T-cell (primary cell): ENCODE measurements around the gene VWA5A. TPM values are rescaled to one million over a fixed set of nuclear protein-coding genes. Genes with fewer than 3 reads are reported as not detected.

ENCODE experiments used
- ATAC-seq, 4 experiments: fragments of 200-7000 bp in 3 of 4; fragments of 150-1000 bp in 1 of 4; cut with Tn5 transposase; replicated peaks in 1 of 4; 1 replicate in 3 of 4; 2 replicates in 1 of 4; pipeline ENCODE4 v1.10.0; 2021; ENCODE audit warnings: moderate library complexity in 3 of 4, mild to moderate bottlenecking in 2 of 4, moderate number of reproducible peaks in 1 of 4
- CTCF ChIA-PET, 2 donors: fragments of 300-600 bp; sonication (Branson Sonifier 250); formaldehyde crosslinking; loops; one replicate each; lab custom pipeline; 2022; ENCODE audit warnings: antibody characterized with exemption in 2 of 2; lab: Charles Lee
- POLR2A ChIA-PET, 2 donors: fragments of 300-600 bp; sonication (Branson Sonifier 250); formaldehyde crosslinking; loops; one replicate each; lab custom pipeline; 2022; ENCODE audit warnings: antibody characterized with exemption in 2 of 2; lab: Charles Lee
- DNase-seq, 35 experiments: peaks; one replicate each; pipeline versions ENCODE4 v3.0.0 to v3.0.0-alpha.2; 2013 to 2023
- H3K27ac ChIP-seq: one replicate; pipeline ENCODE4 v1.5.1; 2013; ENCODE audit warnings: low read length
- H3K27me3 ChIP-seq, 2 experiments: replicated peaks in 1 of 2; 1 replicate in 1 of 2; 2 replicates in 1 of 2; pipeline versions ENCODE4 v1.6.1 to v1.7.0; 2013; ENCODE audit warnings: low read length in 1 of 2, mixed read lengths in 1 of 2; ENCODE audit not compliant: control insufficient read depth in 2 of 2, insufficient read depth in 2 of 2; ENCODE audit errors: extremely low read depth in 1 of 2
- H3K36me3 ChIP-seq, 2 donors: 1 replicate in 1 of 2; 2 replicates in 1 of 2; pipeline versions ENCODE4 v1.6.1 to v1.7.0; 2013; ENCODE audit warnings: low read length in 1 of 2; ENCODE audit not compliant: control insufficient read depth in 2 of 2, insufficient read depth in 1 of 2; ENCODE audit errors: extremely low read depth in 1 of 2
- H3K4me1 ChIP-seq, 2 experiments: 1 replicate in 1 of 2; 2 replicates in 1 of 2; pipeline versions ENCODE4 v1.6.1 to v1.7.0; 2013; ENCODE audit warnings: low read length in 2 of 2, mixed read lengths in 1 of 2; ENCODE audit not compliant: insufficient read depth in 2 of 2, control insufficient read depth in 1 of 2; ENCODE audit errors: extremely low read depth in 1 of 2
- H3K4me3 ChIP-seq, 2 donors: 1 replicate in 1 of 2; 2 replicates in 1 of 2; pipeline versions ENCODE4 v1.5.1 to v1.7.0; 2013; ENCODE audit warnings: mild to moderate bottlenecking in 2 of 2, low read length in 1 of 2, moderate library complexity in 1 of 2; ENCODE audit not compliant: control insufficient read depth in 1 of 2; ENCODE audit errors: extremely low read depth in 1 of 2
- H3K9me3 ChIP-seq: 2 replicates; pipeline ENCODE4 v1.7.0; 2013
- H3K27ac Mint-ChIP-seq, 2 donors: one replicate each; pipeline ENCODE4 v1.8.0; 2020 to 2021; ENCODE audit warnings: mild to moderate bottlenecking in 2 of 2, mixed read lengths in 2 of 2
- H3K27me3 Mint-ChIP-seq, 2 donors: one replicate each; pipeline ENCODE4 v1.8.0; 2021 to 2022; ENCODE audit warnings: mixed read lengths in 2 of 2
- H3K36me3 Mint-ChIP-seq: one replicate; pipeline ENCODE4 v1.8.0; 2021; ENCODE audit warnings: mixed read lengths
- H3K4me1 Mint-ChIP-seq, 3 donors: one replicate each; pipeline ENCODE4 v1.8.0; 2020 to 2022; ENCODE audit warnings: mixed read lengths in 3 of 3, mild to moderate bottlenecking in 1 of 3
- H3K4me3 Mint-ChIP-seq, 3 donors: one replicate each; pipeline ENCODE4 v1.8.0; 2020 to 2022; ENCODE audit warnings: mild to moderate bottlenecking in 3 of 3, mixed read lengths in 3 of 3, moderate library complexity in 3 of 3
- H3K9me3 Mint-ChIP-seq, 3 donors: one replicate each; pipeline ENCODE4 v1.8.0; 2020 to 2022; ENCODE audit warnings: mixed read lengths in 3 of 3
- WGBS: methylation state at CpG from one replicate; pipeline ENCODE4 v1.1.5; 2013; ENCODE audit warnings: missing lambda C conversion rate; ENCODE audit not compliant: insufficient coverage; 5-methylcytosine and 5-hydroxymethylcytosine counted together
- total RNA-seq, 35 experiments: library from RNA in 6 of 35; stranded (reverse) in 6 of 35; fragments of 120-200 nt in 1 of 35; gene quantifications; one replicate each; pipeline versions ENCODE4 v1.2.1 to v1.2.4 and lab custom pipeline; 2013 to 2026

The VWA5A gene
- total RNA-seq, 5 donors from 2014 or later (not counting 1 experiment from before 2014, with no cell fraction given) = 5.6 to 10.0 (median 7.6) TPM

- Mint-ChIP-seq H3K36me3 (no peaks in the 10 kb centered on the region), H3K27me3 (peaks cover 0 to 7% of the 10 kb centered on the region in 2 donors), H3K27ac (no peak overlapping the region), H3K4me1 (no peaks in the 10 kb centered on the region), H3K9me3 (no peaks in the 10 kb centered on the region), H3K4me3 (no peak overlapping the region)
- H3K27me3 ChIP-seq = no peaks in the 10 kb centered on the region
- H3K4me3 ChIP-seq = no peak overlapping the region
- no peaks in the 10 kb centered on the region for H3K4me1 ChIP-seq
- ChIA-PET POLR2A (interaction anchor here in 1 of 2 donors (0.6 kb wide), 1 partner anchor 331 kb away, joined by 3 read pairs; no protein-coding TSS in a partner anchor), CTCF (no interaction called here)
- WGBS = no CpG with 5 or more reads among the region's 3 CpGs
- DNase-seq (no peak), ATAC-seq (no peak)
- no peaks in the 10 kb centered on the region for H3K36me3 ChIP-seq
- H3K9me3 ChIP-seq = no peaks in the 10 kb centered on the region
- no peak overlapping the region for H3K27ac ChIP-seq
Measured at GRCh38 chr11:124152770-124153407, 37.6 kb downstream of the VWA5A start.

GRCh38 chr11:124153821-124154220 is 38.6 kb downstream of the VWA5A start:
- Histone ChIP-seq H3K9me3 (no peaks in the 10 kb centered on the region), H3K4me3 (no peak overlapping the region), H3K27ac (no peak overlapping the region), H3K36me3 (no peaks in the 10 kb centered on the region), H3K27me3 (no peaks in the 10 kb centered on the region), H3K4me1 (no peaks in the 10 kb centered on the region)
- no peaks in the 10 kb centered on the region for H3K9me3 Mint-ChIP-seq
- no peak for DNase-seq
- H3K4me1 Mint-ChIP-seq = no peaks in the 10 kb centered on the region
- no CpG with 5 or more reads among the region's 2 CpGs for WGBS
- ChIA-PET POLR2A (no interaction called here), CTCF (interaction anchor here in 1 of 2 donors (1.0 kb wide), 1 partner anchor 577 kb away, joined by 3 read pairs; no protein-coding TSS in a partner anchor)
- no peak for ATAC-seq
- H3K36me3 Mint-ChIP-seq = no peaks in the 10 kb centered on the region
- peaks cover 0 to 13% of the 10 kb centered on the region in 2 donors for H3K27me3 Mint-ChIP-seq
- H3K27ac Mint-ChIP-seq = no peak overlapping the region
- no peak overlapping the region for H3K4me3 Mint-ChIP-seq

GRCh38 chr11:124159481-124159880 is 44.2 kb downstream of the VWA5A start:
- ATAC-seq (no peak), DNase-seq (no peak)
- Mint-ChIP-seq H3K36me3 (no peaks in the 10 kb centered on the region), H3K27ac (no peak overlapping the region), H3K4me1 (no peaks in the 10 kb centered on the region), H3K27me3 (peaks cover 3 to 17% of the 10 kb centered on the region in 2 donors), H3K4me3 (no peak overlapping the region), H3K9me3 (peaks cover 0 to 5% (median 0%) of the 10 kb centered on the region in 3 donors)
- Histone ChIP-seq H3K4me1 (no peaks in the 10 kb centered on the region), H3K9me3 (no peaks in the 10 kb centered on the region), H3K27ac (no peak overlapping the region), H3K4me3 (no peak overlapping the region), H3K36me3 (no peaks in the 10 kb centered on the region), H3K27me3 (peaks cover 0 to 3% of the 10 kb centered on the region in 2 experiments)
- CTCF ChIA-PET = no interaction called here
- POLR2A ChIA-PET = no interaction called here

- no peak for ATAC-seq
- H3K27me3 Mint-ChIP-seq = peaks cover 3 to 15% of the 10 kb centered on the region in 2 donors
Measured at GRCh38 chr11:124160986-124161385, 45.7 kb downstream of the VWA5A start.

GRCh38 chr11:124167826-124168231 is 52.6 kb downstream of the VWA5A start:
- no peaks in the 10 kb centered on the region for H3K36me3 Mint-ChIP-seq
- Histone ChIP-seq H3K27ac (no peak overlapping the region), H3K4me1 (no peaks in the 10 kb centered on the region), H3K27me3 (peaks cover 0 to 3% of the 10 kb centered on the region in 2 experiments), H3K9me3 (no peaks in the 10 kb centered on the region), H3K4me3 (no peak overlapping the region), H3K36me3 (no peaks in the 10 kb centered on the region)
- DNase-seq = no peak
- H3K27ac Mint-ChIP-seq = no peak overlapping the region
- H3K27me3 Mint-ChIP-seq = peaks cover 6 to 16% of the 10 kb centered on the region in 2 donors
- peaks cover 0 to 1% (median 0%) of the 10 kb centered on the region in 3 donors for H3K4me1 Mint-ChIP-seq
- ChIA-PET POLR2A (no interaction called here), CTCF (no interaction called here)
- peaks cover 0 to 5% (median 2%) of the 10 kb centered on the region in 3 donors for H3K9me3 Mint-ChIP-seq
- WGBS = 89% methylated on average over 5 of the region's 7 CpGs
- ATAC-seq = no peak
- no peak overlapping the region for H3K4me3 Mint-ChIP-seq

More at GRCh38 chr11:124160986-124161385, 45.7 kb downstream of the VWA5A start:
- Mint-ChIP-seq H3K27ac (no peak overlapping the region), H3K4me1 (no peaks in the 10 kb centered on the region), H3K9me3 (peaks cover 0 to 5% (median 2%) of the 10 kb centered on the region in 3 donors), H3K4me3 (no peak overlapping the region), H3K36me3 (no peaks in the 10 kb centered on the region)
- Histone ChIP-seq H3K27me3 (peaks cover 0 to 3% of the 10 kb centered on the region in 2 experiments), H3K9me3 (no peaks in the 10 kb centered on the region), H3K4me3 (no peak overlapping the region), H3K27ac (no peak overlapping the region), H3K4me1 (no peaks in the 10 kb centered on the region), H3K36me3 (no peaks in the 10 kb centered on the region)
- WGBS = 74% methylated on average over 4 of the region's 5 CpGs
- CTCF ChIA-PET = no interaction called here
- DNase-seq = no peak
- POLR2A ChIA-PET = no interaction called here

- ATAC-seq (no peak), DNase-seq (no peak)
- H3K9me3 Mint-ChIP-seq = peaks cover 0 to 3% (median 2%) of the 10 kb centered on the region in 3 donors
Measured at GRCh38 chr11:124168796-124169195, 53.5 kb downstream of the VWA5A start.

More at GRCh38 chr11:124168796-124169195, 53.5 kb downstream of the VWA5A start:
- H3K4me1 ChIP-seq = no peaks in the 10 kb centered on the region
- POLR2A ChIA-PET = no interaction called here
- no peaks in the 10 kb centered on the region for H3K36me3 ChIP-seq
- H3K4me3 ChIP-seq = no peak overlapping the region
- CTCF ChIA-PET = no interaction called here
- no peak overlapping the region for H3K27ac ChIP-seq
- H3K9me3 ChIP-seq = no peaks in the 10 kb centered on the region
- Mint-ChIP-seq H3K4me1 (peaks cover 0 to 1% (median 0%) of the 10 kb centered on the region in 3 donors), H3K27me3 (peaks cover 6 to 16% of the 10 kb centered on the region in 2 donors), H3K4me3 (no peak overlapping the region), H3K27ac (no peak overlapping the region), H3K36me3 (no peaks in the 10 kb centered on the region)
- peaks cover 0 to 3% of the 10 kb centered on the region in 2 experiments for H3K27me3 ChIP-seq
